Measurements from ENCODE around the gene ELP2. TPM values are rescaled to one million over a fixed set of nuclear protein-coding genes. Genes with fewer than 3 reads are reported as not detected.

The ELP2 gene
- total and polyA plus RNA-seq, 9 of the 15 experiments (the other 6 are each of a cell fraction or from before 2014, with no cell fraction given), result 76.8 to 192 (median 140) TPM

DNA sequence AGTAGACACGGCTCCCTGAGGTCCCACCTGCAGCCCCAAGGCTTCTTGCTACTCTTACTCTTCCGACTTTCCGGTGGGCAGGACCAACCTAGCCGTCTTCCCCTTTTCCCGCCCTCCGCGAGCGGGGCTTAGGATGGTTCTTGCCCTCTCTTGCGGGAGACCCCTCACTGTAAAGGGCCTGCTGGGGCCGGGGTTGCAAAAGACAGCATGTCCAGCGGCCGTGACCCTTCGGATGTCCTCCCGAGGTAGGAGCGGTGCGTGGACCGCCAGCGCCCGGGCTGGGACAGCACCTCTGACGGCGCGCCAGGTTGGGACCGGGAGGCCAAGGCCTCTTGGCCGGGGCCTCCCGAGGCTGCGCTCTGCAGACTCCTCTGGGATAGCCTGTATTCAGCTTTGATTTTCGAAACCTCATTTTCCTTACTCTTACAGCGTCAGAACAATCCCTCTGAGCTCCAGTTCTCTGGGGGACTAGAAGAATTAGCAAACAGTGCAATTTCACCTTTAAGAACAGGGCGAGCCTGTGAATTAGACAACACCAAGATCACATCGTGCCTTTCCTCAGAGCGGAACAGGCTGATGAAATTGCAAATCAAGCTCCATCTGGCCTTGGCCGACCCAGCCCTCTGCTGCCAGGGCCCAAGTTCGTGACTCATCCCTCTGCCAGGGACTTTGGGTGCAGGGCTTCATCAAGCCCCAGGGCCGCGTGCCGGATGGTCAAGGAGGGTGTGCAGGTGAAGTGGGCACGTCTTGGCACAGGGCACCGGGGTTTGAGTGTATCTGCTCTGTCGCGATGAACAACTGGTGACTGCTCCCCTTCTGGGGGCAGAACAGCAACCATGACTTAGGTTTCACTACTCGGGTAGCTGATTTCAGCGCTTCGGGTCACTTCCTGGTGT is 58.4 kb downstream of the ELP2 start (continued):
- TF ChIP-seq JUND (IDR thresholded peaks at IDR 0.05; ENCODE audit: borderline replicate concordance, low read depth, low read length) (peak; percentile 70), JUND (tag; IDR thresholded peaks at IDR 0.05; ENCODE audit: borderline replicate concordance, low read depth, low read length) (peak; percentile 31; the same call in 1 of the 3 replicates), RFX7 (CRISPR knock-in tag; IDR thresholded peaks at IDR 0.05) (no peak), ZNF589 (CRISPR knock-in tag; IDR thresholded peaks at IDR 0.05; ENCODE audit: low read depth) (peak; percentile 31; the same call in 1 of the 2 replicates), CC2D1A (IDR thresholded peaks at IDR 0.05) (no peak), TSC22D4 (tag; IDR thresholded peaks at IDR 0.05) (no peak), ZNF436 (CRISPR knock-in tag; IDR thresholded peaks at IDR 0.05) (no peak), KAT7 (CRISPR knock-in tag; IDR thresholded peaks at IDR 0.05; ENCODE audit: borderline replicate concordance) (no peak), ZNF79 (CRISPR knock-in tag; IDR thresholded peaks at IDR 0.05; ENCODE audit: low read depth) (no peak), MXI1 (IDR thresholded peaks at IDR 0.05; ENCODE audit: low read depth, low read length) (no peak), ZNF77 (CRISPR knock-in tag; IDR thresholded peaks at IDR 0.05) (no peak), CCAR2 (IDR thresholded peaks at IDR 0.05; ENCODE audit: low read depth, low read length) (no peak), KLF1 (tag; IDR thresholded peaks at IDR 0.05) (no peak), MAFK (IDR thresholded peaks at IDR 0.05; ENCODE audit: low read length) (no peak), RBM34 (IDR thresholded peaks at IDR 0.05; ENCODE audit: borderline replicate concordance, insufficient read depth, low read length) (no peak), ZNF347 (CRISPR knock-in tag; IDR thresholded peaks at IDR 0.05; ENCODE audit: low read depth) (no peak), SAFB (IDR thresholded peaks at IDR 0.05; ENCODE audit: borderline replicate concordance, low read depth, low read length) (no peak)
- TF ChIP-seq, protein P1, sequence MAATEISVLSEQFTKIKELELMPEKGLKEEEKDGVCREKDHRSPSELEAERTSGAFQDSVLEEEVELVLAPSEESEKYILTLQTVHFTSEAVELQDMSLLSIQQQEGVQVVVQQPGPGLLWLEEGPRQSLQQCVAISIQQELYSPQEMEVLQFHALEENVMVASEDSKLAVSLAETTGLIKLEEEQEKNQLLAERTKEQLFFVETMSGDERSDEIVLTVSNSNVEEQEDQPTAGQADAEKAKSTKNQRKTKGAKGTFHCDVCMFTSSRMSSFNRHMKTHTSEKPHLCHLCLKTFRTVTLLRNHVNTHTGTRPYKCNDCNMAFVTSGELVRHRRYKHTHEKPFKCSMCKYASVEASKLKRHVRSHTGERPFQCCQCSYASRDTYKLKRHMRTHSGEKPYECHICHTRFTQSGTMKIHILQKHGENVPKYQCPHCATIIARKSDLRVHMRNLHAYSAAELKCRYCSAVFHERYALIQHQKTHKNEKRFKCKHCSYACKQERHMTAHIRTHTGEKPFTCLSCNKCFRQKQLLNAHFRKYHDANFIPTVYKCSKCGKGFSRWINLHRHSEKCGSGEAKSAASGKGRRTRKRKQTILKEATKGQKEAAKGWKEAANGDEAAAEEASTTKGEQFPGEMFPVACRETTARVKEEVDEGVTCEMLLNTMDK (IDR thresholded peaks at IDR 0.05; ENCODE audit: borderline replicate concordance, insufficient read depth, low read depth, low read length, poor library complexity, severe bottlenecking), result no peak
- TF ChIP-seq, protein P2, sequence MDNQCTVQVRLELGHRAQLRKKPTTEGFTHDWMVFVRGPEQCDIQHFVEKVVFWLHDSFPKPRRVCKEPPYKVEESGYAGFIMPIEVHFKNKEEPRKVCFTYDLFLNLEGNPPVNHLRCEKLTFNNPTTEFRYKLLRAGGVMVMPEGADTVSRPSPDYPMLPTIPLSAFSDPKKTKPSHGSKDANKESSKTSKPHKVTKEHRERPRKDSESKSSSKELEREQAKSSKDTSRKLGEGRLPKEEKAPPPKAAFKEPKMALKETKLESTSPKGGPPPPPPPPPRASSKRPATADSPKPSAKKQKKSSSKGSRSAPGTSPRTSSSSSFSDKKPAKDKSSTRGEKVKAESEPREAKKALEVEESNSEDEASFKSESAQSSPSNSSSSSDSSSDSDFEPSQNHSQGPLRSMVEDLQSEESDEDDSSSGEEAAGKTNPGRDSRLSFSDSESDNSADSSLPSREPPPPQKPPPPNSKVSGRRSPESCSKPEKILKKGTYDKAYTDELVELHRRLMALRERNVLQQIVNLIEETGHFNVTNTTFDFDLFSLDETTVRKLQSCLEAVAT (IDR thresholded peaks at IDR 0.05), result no peak
- TF ChIP-seq, protein P3, sequence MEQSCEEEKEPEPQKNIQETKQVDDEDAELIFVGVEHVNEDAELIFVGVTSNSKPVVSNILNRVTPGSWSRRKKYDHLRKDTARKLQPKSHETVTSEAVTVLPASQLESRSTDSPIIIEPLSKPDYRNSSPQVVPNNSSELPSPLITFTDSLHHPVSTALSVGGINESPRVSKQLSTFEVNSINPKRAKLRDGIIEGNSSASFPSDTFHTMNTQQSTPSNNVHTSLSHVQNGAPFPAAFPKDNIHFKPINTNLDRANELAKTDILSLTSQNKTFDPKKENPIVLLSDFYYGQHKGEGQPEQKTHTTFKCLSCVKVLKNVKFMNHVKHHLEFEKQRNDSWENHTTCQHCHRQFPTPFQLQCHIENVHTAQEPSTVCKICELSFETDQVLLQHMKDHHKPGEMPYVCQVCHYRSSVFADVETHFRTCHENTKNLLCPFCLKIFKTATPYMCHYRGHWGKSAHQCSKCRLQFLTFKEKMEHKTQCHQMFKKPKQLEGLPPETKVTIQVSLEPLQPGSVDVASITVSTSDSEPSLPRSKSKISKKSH (CRISPR knock-in tag; IDR thresholded peaks at IDR 0.05), result no peak
- TF ChIP-seq, protein P4, sequence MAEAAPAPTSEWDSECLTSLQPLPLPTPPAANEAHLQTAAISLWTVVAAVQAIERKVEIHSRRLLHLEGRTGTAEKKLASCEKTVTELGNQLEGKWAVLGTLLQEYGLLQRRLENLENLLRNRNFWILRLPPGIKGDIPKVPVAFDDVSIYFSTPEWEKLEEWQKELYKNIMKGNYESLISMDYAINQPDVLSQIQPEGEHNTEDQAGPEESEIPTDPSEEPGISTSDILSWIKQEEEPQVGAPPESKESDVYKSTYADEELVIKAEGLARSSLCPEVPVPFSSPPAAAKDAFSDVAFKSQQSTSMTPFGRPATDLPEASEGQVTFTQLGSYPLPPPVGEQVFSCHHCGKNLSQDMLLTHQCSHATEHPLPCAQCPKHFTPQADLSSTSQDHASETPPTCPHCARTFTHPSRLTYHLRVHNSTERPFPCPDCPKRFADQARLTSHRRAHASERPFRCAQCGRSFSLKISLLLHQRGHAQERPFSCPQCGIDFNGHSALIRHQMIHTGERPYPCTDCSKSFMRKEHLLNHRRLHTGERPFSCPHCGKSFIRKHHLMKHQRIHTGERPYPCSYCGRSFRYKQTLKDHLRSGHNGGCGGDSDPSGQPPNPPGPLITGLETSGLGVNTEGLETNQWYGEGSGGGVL (CRISPR knock-in tag; IDR thresholded peaks at IDR 0.05), result no peak

All from K562 (cell line).